AG04450 (cell line): ENCODE results near the gene TBATA. TPM values are rescaled to one million over a fixed set of nuclear protein-coding genes. Genes with fewer than 3 reads are reported as not detected.

ENCODE experiments used
- CTCF ChIA-PET: fragments of 300-600, 350-600 bp; formaldehyde crosslinking; extraction: SDS; loops from one replicate; lab custom pipeline; 2022; ENCODE audit warnings: antibody characterized with exemption, inconsistent platforms; lab: Charles Lee
- POLR2A ChIA-PET: fragments of 350-600 bp; formaldehyde crosslinking; extraction: SDS; loops from one replicate; lab custom pipeline; 2021; ENCODE audit warnings: antibody characterized with exemption, inconsistent platforms; lab: Yijun Ruan, JAX
- DNase-seq: peaks from one replicate; pipeline ENCODE4 v3.0.0-alpha.2; 2011; ENCODE audit warnings: low read depth, low spot score
- H3K27ac ChIP-seq: one replicate; pipeline ENCODE4 v1.5.1; 2012; ENCODE audit warnings: low read depth, low read length, control low read depth
- H3K27me3 ChIP-seq: one replicate; pipeline ENCODE4 v1.6.0; 2012; ENCODE audit warnings: low read length; ENCODE audit not compliant: control insufficient read depth, insufficient read depth
- H3K4me3 ChIP-seq: 2 replicates; pipeline ENCODE4 v1.5.1; 2011; ENCODE audit warnings: mild to moderate bottlenecking, low read depth, low read length, control low read depth
- H3K9me3 ChIP-seq: 2 replicates; pipeline ENCODE4 v1.5.1; 2012; ENCODE audit warnings: low read length; ENCODE audit not compliant: control insufficient read depth, insufficient read depth
- CTCF ChIP-seq: IDR thresholded peaks from 2 replicates; pipeline ENCODE4 v1.5.1; 2011; ENCODE audit warnings: low read depth, low read length, control low read depth, inconsistent platforms
- polyA plus RNA-seq: library from polyadenylated mRNA; depleted of rRNA; stranded (reverse); fragments of >200 nt; gene quantifications from 2 replicates; pipeline ENCODE4 v1.2.3, GENCODE V29; 2011

Gene TBATA
- polyA plus RNA-seq, 1 experiment = not detected

DNA sequence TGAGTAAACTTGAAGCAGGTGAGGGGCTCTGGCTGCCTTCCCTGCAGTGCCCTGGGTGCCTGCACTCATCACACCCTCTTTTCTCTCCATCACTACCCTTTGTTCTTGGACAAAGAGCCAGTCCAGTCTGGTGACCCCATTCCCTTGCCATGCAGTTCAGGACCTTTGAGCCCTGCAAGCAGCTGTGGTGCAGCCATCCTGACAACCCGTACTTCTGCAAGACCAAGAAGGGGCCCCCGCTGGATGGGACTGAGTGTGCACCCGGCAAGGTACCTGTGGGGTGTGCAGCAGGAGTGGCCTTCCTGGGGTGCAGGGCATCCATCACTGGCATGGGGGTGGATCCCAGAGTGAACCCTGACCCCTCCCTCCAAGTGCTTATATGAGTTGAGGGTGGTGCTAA lies 48.7 kb downstream of the TBATA start:
- CTCF ChIA-PET = no interaction called here

DNA sequence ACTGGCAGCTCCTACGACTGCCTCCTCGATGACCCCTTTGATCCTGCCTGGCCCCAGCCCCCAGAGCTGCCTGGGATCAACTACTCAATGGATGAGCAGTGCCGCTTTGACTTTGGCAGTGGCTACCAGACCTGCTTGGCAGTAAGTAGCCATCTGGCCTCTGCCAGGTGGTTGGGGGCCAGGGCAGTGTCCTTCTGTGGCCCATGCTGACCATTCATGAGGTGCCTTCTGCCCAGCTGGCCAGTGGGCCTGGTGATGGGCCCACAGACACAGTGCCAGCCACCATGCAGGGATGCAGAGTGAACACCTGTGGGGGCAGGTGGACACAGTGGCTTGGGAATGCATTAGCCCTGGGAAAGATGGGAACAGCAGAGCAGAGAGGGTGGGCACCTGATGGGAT lies 50.0 kb downstream of the TBATA start:
- ChIA-PET CTCF (no interaction called here), POLR2A (no interaction called here)
- no peak overlapping the region for H3K27ac ChIP-seq
- peaks cover 8% of the 10 kb centered on the region for H3K27me3 ChIP-seq
- no peak for DNase-seq
- no peak overlapping the region for H3K4me3 ChIP-seq
- no peak for TF ChIP-seq CTCF
- peaks cover 3% of the 10 kb centered on the region; the same call in 1 of the 2 replicates for H3K9me3 ChIP-seq

More for the DNA sequence above, 48.7 kb downstream of the TBATA start:
- H3K27me3 ChIP-seq = peaks cover 5% of the 10 kb centered on the region
- no peak overlapping the region for H3K27ac ChIP-seq
- DNase-seq = no peak
- POLR2A ChIA-PET = no interaction called here
- no peak overlapping the region for H3K4me3 ChIP-seq
- H3K9me3 ChIP-seq = peaks cover 3% of the 10 kb centered on the region; the same call in 1 of the 2 replicates
- no peak for TF ChIP-seq CTCF

DNA sequence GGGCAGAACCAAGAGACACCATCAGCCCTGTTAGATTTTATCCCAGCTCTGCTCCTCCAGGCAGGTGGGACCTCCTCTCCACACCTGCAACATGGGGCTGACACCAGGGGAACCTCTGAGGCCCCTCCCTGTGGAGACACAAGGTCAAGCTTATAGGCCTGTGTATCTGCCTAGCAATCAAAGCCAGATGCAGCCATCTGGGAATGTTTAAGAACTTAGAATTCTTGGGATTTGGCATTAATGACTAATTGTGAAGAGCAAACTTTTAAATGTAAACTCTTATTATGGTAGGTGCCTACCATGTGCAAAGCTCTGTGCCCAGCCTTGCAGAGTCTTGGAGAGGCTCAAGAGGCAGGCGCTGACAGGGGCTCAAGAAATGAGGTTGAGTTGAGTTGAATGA lies 52.1 kb downstream of the TBATA start:
- CTCF ChIA-PET = interaction anchor here (1.2 kb wide), 1 partner anchor 113 kb away, joined by 4 read pairs; no protein-coding TSS in a partner anchor
- no peak for DNase-seq
- peak overlapping the region; percentile 31 for H3K27ac ChIP-seq
- no peak for TF ChIP-seq CTCF
- POLR2A ChIA-PET = interaction anchor here (0.6 to 0.9 kb wide), 2 partner anchors 9 to 57 kb away, joined by 3 to 4 read pairs; no protein-coding TSS in a partner anchor
- H3K27me3 ChIP-seq = peaks cover 9% of the 10 kb centered on the region
- no peak overlapping the region for H3K4me3 ChIP-seq
- peaks cover 3% of the 10 kb centered on the region; the same call in 1 of the 2 replicates for H3K9me3 ChIP-seq

DNA sequence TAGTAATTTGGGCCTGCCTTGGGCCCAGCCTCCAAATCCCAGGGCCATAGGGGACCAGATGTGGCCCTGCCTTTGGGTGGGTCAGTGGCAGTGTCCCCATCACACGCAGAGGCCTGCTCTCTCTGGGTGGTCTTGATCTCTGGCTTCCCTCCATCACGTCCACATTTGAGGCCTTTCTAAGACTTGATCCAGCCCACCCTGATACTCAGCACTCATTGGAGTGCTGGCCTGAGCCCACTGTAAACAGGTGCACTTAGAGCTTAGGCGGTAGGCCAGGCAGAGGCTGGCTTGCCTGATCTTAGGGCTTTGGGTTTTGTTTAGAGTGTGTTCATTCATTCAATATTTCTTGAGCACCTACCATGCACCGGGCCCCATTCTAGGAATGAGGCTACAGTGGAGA lies 52.6 kb downstream of the TBATA start:
- no peak for DNase-seq
- no peak for TF ChIP-seq CTCF
- H3K27me3 ChIP-seq = peaks cover 8% of the 10 kb centered on the region
- CTCF ChIA-PET = interaction anchor here (1.2 kb wide), 1 partner anchor 113 kb away, joined by 4 read pairs; no protein-coding TSS in a partner anchor
- POLR2A ChIA-PET = interaction anchor here (0.9 kb wide), 1 partner anchor 10 kb away, joined by 4 read pairs; no protein-coding TSS in a partner anchor
- peaks cover 3% of the 10 kb centered on the region; the same call in 1 of the 2 replicates for H3K9me3 ChIP-seq
- no peak overlapping the region for H3K27ac ChIP-seq
- H3K4me3 ChIP-seq = no peak overlapping the region

- H3K27ac ChIP-seq = no peak overlapping the region
- CTCF ChIA-PET = interaction anchor here (0.8 kb wide), 1 partner anchor 28 kb away, joined by 3 read pairs; no protein-coding TSS in a partner anchor
- H3K4me3 ChIP-seq = no peak overlapping the region
- H3K9me3 ChIP-seq = peaks cover 3% of the 10 kb centered on the region; the same call in 1 of the 2 replicates
- POLR2A ChIA-PET = no interaction called here
- H3K27me3 ChIP-seq = peaks cover 8% of the 10 kb centered on the region
- no peak for DNase-seq
- TF ChIP-seq CTCF = no peak
These were observed 54.2 kb downstream of the TBATA start for GRCh38 chr10:70730955-70731354.
